Measurements from ENCODE around the gene FBXW5. TPM values are rescaled to one million over a fixed set of nuclear protein-coding genes. Genes with fewer than 3 reads are reported as not detected.

FBXW5 gene
- polyA plus RNA-seq, 1 donor from 2014 or later = 138 TPM

DNA sequence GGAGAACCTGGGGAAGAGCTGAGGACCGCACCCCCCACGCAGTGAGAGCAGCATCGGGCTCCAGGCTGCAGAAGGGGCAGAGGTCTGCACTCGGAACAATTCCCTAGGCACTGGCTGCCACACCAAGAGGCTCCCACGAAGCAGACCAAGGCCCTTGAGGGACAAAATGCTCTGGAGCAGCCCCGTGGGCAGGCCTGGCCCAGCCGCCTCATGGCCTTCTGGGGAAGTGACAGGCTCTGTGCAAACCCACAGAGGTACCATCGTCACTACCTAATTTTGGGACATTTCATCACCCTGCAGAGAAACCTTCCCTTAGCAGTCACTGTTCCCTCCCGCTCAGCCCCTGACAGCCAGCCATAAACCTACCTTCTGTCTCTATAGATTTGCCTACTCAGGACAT, 15.9 kb downstream of the FBXW5 start:
- Histone ChIP-seq H3K36me3 (ENCODE audit: insufficient read depth, low read length) (no peaks in the 10 kb centered on the region), H3K4me2 (ENCODE audit: low read length) (no peak overlapping the region), H3K9me3 (ENCODE audit: low read length) (no peaks in the 10 kb centered on the region), H3K27ac (ENCODE audit: low read length) (no peak overlapping the region), H3K27me3 (ENCODE audit: insufficient read depth, low read depth, low read length) (no peaks in the 10 kb centered on the region), H4K20me1 (ENCODE audit: insufficient read depth) (no peaks in the 10 kb centered on the region), H3K79me2 (replicated peaks; ENCODE audit: insufficient read depth, low read length) (no peaks in the 10 kb centered on the region), H3K4me3 (ENCODE audit: low read length) (no peak overlapping the region), H2AFZ (ENCODE audit: low read depth, low read length) (no peak overlapping the region), H3K9me2 (ENCODE audit: insufficient read depth, low read length) (no peaks in the 10 kb centered on the region), H3F3A (ENCODE audit: insufficient read depth, low read length, poor library complexity, severe bottlenecking) (no peaks in the 10 kb centered on the region), H3K9ac (ENCODE audit: low read length) (no peak overlapping the region)
- no peak for TF ChIP-seq TAF1 (IDR thresholded peaks at IDR 0.05; ENCODE audit: low read depth)

GRCh38 chr9:136927343-136928271, 16.9 kb downstream of the FBXW5 start:
- Histone ChIP-seq H3K4me2 (ENCODE audit: low read length) (no peak overlapping the region), H2AFZ (ENCODE audit: low read depth, low read length) (no peak overlapping the region), H3K9me2 (ENCODE audit: insufficient read depth, low read length) (no peaks in the 10 kb centered on the region), H3K27me3 (ENCODE audit: insufficient read depth, low read depth, low read length) (no peaks in the 10 kb centered on the region), H3K27ac (ENCODE audit: low read length) (no peak overlapping the region), H4K20me1 (ENCODE audit: insufficient read depth) (no peaks in the 10 kb centered on the region), H3K4me3 (ENCODE audit: low read length) (no peak overlapping the region), H3F3A (ENCODE audit: insufficient read depth, low read length, poor library complexity, severe bottlenecking) (no peaks in the 10 kb centered on the region), H3K79me2 (replicated peaks; ENCODE audit: insufficient read depth, low read length) (no peaks in the 10 kb centered on the region), H3K9me3 (ENCODE audit: low read length) (no peaks in the 10 kb centered on the region), H3K36me3 (ENCODE audit: insufficient read depth, low read length) (no peaks in the 10 kb centered on the region), H3K9ac (ENCODE audit: low read length) (no peak overlapping the region)
- TF ChIP-seq, protein P1, sequence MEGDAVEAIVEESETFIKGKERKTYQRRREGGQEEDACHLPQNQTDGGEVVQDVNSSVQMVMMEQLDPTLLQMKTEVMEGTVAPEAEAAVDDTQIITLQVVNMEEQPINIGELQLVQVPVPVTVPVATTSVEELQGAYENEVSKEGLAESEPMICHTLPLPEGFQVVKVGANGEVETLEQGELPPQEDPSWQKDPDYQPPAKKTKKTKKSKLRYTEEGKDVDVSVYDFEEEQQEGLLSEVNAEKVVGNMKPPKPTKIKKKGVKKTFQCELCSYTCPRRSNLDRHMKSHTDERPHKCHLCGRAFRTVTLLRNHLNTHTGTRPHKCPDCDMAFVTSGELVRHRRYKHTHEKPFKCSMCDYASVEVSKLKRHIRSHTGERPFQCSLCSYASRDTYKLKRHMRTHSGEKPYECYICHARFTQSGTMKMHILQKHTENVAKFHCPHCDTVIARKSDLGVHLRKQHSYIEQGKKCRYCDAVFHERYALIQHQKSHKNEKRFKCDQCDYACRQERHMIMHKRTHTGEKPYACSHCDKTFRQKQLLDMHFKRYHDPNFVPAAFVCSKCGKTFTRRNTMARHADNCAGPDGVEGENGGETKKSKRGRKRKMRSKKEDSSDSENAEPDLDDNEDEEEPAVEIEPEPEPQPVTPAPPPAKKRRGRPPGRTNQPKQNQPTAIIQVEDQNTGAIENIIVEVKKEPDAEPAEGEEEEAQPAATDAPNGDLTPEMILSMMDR (IDR thresholded peaks at IDR 0.05; ENCODE audit: poor library complexity, severe bottlenecking) = no peak
- no peak for TF ChIP-seq MXI1 (conservative IDR thresholded peaks at IDR 0.05; ENCODE audit: poor library complexity, severe bottlenecking)
- no peak for TF ChIP-seq EZH2 (IDR thresholded peaks at IDR 0.05; ENCODE audit: borderline replicate concordance, insufficient read depth, low read length, poor library complexity, severe bottlenecking)
- TF ChIP-seq EP300 (conservative IDR thresholded peaks at IDR 0.05; ENCODE audit: poor library complexity, severe bottlenecking) = no peak
- no peak for TF ChIP-seq RAD21 (conservative IDR thresholded peaks at IDR 0.05)
- no peak for TF ChIP-seq TAF1 (IDR thresholded peaks at IDR 0.05; ENCODE audit: low read depth)

DNA sequence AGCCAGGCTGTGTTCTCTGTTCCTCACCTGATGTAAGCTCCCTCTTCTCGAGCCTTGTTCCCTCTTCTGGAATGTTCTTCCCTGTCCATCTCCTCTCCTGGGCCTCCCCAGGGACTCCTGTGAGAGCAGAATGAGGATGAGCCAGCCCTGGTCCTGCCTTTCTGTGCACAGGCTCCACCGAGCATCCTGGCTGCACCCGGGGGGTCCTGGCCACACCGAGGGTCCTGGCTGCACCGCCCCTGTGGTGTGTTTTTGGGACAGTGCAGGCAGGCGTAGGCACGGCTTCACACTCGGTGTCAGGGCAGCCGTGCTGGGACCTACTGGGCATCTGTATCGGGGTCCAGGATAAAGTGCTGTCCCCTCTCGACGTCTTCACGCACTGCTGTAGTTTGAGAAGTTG, 17.8 kb downstream of the FBXW5 start:
- Histone ChIP-seq H3K79me2 (replicated peaks; ENCODE audit: insufficient read depth, low read length) (no peaks in the 10 kb centered on the region), H3K9me2 (ENCODE audit: insufficient read depth, low read length) (no peaks in the 10 kb centered on the region), H3F3A (ENCODE audit: insufficient read depth, low read length, poor library complexity, severe bottlenecking) (no peaks in the 10 kb centered on the region), H3K27me3 (ENCODE audit: insufficient read depth, low read depth, low read length) (no peaks in the 10 kb centered on the region), H2AFZ (ENCODE audit: low read depth, low read length) (no peak overlapping the region), H3K9me3 (ENCODE audit: low read length) (no peaks in the 10 kb centered on the region), H3K9ac (ENCODE audit: low read length) (no peak overlapping the region), H3K27ac (ENCODE audit: low read length) (no peak overlapping the region), H3K4me2 (ENCODE audit: low read length) (no peak overlapping the region), H3K4me3 (ENCODE audit: low read length) (no peak overlapping the region), H3K36me3 (ENCODE audit: insufficient read depth, low read length) (no peaks in the 10 kb centered on the region), H4K20me1 (ENCODE audit: insufficient read depth) (no peaks in the 10 kb centered on the region)
- TF ChIP-seq, protein P1 (IDR thresholded peaks at IDR 0.05; ENCODE audit: poor library complexity, severe bottlenecking) = no peak
- TF ChIP-seq, protein P2, sequence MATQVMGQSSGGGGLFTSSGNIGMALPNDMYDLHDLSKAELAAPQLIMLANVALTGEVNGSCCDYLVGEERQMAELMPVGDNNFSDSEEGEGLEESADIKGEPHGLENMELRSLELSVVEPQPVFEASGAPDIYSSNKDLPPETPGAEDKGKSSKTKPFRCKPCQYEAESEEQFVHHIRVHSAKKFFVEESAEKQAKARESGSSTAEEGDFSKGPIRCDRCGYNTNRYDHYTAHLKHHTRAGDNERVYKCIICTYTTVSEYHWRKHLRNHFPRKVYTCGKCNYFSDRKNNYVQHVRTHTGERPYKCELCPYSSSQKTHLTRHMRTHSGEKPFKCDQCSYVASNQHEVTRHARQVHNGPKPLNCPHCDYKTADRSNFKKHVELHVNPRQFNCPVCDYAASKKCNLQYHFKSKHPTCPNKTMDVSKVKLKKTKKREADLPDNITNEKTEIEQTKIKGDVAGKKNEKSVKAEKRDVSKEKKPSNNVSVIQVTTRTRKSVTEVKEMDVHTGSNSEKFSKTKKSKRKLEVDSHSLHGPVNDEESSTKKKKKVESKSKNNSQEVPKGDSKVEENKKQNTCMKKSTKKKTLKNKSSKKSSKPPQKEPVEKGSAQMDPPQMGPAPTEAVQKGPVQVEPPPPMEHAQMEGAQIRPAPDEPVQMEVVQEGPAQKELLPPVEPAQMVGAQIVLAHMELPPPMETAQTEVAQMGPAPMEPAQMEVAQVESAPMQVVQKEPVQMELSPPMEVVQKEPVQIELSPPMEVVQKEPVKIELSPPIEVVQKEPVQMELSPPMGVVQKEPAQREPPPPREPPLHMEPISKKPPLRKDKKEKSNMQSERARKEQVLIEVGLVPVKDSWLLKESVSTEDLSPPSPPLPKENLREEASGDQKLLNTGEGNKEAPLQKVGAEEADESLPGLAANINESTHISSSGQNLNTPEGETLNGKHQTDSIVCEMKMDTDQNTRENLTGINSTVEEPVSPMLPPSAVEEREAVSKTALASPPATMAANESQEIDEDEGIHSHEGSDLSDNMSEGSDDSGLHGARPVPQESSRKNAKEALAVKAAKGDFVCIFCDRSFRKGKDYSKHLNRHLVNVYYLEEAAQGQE (IDR thresholded peaks at IDR 0.05; ENCODE audit: borderline replicate concordance) = no peak
- TF ChIP-seq TAF1 (IDR thresholded peaks at IDR 0.05; ENCODE audit: low read depth) = no peak
- no peak for TF ChIP-seq EP300 (conservative IDR thresholded peaks at IDR 0.05; ENCODE audit: poor library complexity, severe bottlenecking)
- TF ChIP-seq EZH2 (IDR thresholded peaks at IDR 0.05; ENCODE audit: borderline replicate concordance, insufficient read depth, low read length, poor library complexity, severe bottlenecking) = no peak
- TF ChIP-seq POLR2AphosphoS5 (IDR thresholded peaks at IDR 0.05) = no peak
- TF ChIP-seq MXI1 (conservative IDR thresholded peaks at IDR 0.05; ENCODE audit: poor library complexity, severe bottlenecking) = no peak
